Activated naive CD4-positive, alpha-beta T cell treated with anti-CD3 and anti-CD28 coated beads, Interleukin-2, amount 50 U/mL, for 24 hours (primary cell): Measurements from ENCODE around the gene VSIG1.

Source experiments
- H3K27ac Mint-ChIP-seq: one replicate; pipeline ENCODE4 v1.8.0; 2021; ENCODE audit warnings: mild to moderate bottlenecking, mixed read lengths
- H3K27me3 Mint-ChIP-seq: one replicate; pipeline ENCODE4 v1.8.0; 2021; ENCODE audit warnings: mixed read lengths
- H3K36me3 Mint-ChIP-seq: one replicate; pipeline ENCODE4 v1.8.0; 2021; ENCODE audit warnings: mixed read lengths
- H3K4me1 Mint-ChIP-seq: one replicate; pipeline ENCODE4 v1.8.0; 2021; ENCODE audit warnings: mixed read lengths
- H3K4me3 Mint-ChIP-seq: one replicate; pipeline ENCODE4 v1.8.0; 2021; ENCODE audit warnings: mild to moderate bottlenecking, mixed read lengths
- H3K9me3 Mint-ChIP-seq: one replicate; pipeline ENCODE4 v1.8.0; 2021; ENCODE audit warnings: mixed read lengths

The VSIG1 gene

GRCh38 chrX:108044554-108045256 is at the start of gene VSIG1:
Gene VSIG1, plus strand, starts transcription at chrX:108045065. Its CDS starts 66 bp downstream, at chrX:108045131.
- Mint-ChIP-seq H3K4me1 (peaks cover 35% of the 10 kb centered on the region), H3K27me3 (no peaks in the 10 kb centered on the region), H3K36me3 (peaks cover 9% of the 10 kb centered on the region), H3K4me3 (no peak within 1 kb of the TSS), H3K9me3 (no peaks in the 10 kb centered on the region), H3K27ac (no peak within 1 kb of the TSS)

GRCh38 chrX:107996124-107996523 is 48.7 kb upstream of the VSIG1 start:
- peaks cover 1% of the 10 kb centered on the region for H3K27me3 Mint-ChIP-seq
- H3K36me3 Mint-ChIP-seq = peaks cover 2% of the 10 kb centered on the region
- no peaks in the 10 kb centered on the region for H3K9me3 Mint-ChIP-seq
- no peak overlapping the region for H3K27ac Mint-ChIP-seq
- no peak overlapping the region for H3K4me3 Mint-ChIP-seq
- H3K4me1 Mint-ChIP-seq = peaks cover 2% of the 10 kb centered on the region

GRCh38 chrX:108000751-108001150 is 44.1 kb upstream of the VSIG1 start:
- no peak overlapping the region for H3K27ac Mint-ChIP-seq
- no peak overlapping the region for H3K4me3 Mint-ChIP-seq
- H3K36me3 Mint-ChIP-seq = peaks cover 1% of the 10 kb centered on the region
- peaks cover 9% of the 10 kb centered on the region for H3K4me1 Mint-ChIP-seq
- H3K9me3 Mint-ChIP-seq = no peaks in the 10 kb centered on the region
- H3K27me3 Mint-ChIP-seq = no peaks in the 10 kb centered on the region

- H3K4me1 Mint-ChIP-seq = peaks cover 9% of the 10 kb centered on the region
- no peak overlapping the region for H3K27ac Mint-ChIP-seq
- no peaks in the 10 kb centered on the region for H3K9me3 Mint-ChIP-seq
- H3K36me3 Mint-ChIP-seq = peaks cover 1% of the 10 kb centered on the region
- no peaks in the 10 kb centered on the region for H3K27me3 Mint-ChIP-seq
- H3K4me3 Mint-ChIP-seq = no peak overlapping the region
These were observed 43.5 kb upstream of the VSIG1 start for GRCh38 chrX:108001218-108001814.

GRCh38 chrX:108018656-108019381 is 26.0 kb upstream of the VSIG1 start:
- H3K27me3 Mint-ChIP-seq = no peaks in the 10 kb centered on the region
- H3K9me3 Mint-ChIP-seq = no peaks in the 10 kb centered on the region
- H3K4me3 Mint-ChIP-seq = peak overlapping the region; percentile 84
- peaks cover 70% of the 10 kb centered on the region for H3K4me1 Mint-ChIP-seq
- H3K27ac Mint-ChIP-seq = peak overlapping the region; percentile 76
- H3K36me3 Mint-ChIP-seq = peaks cover 5% of the 10 kb centered on the region

- no peaks in the 10 kb centered on the region for H3K27me3 Mint-ChIP-seq
- peaks cover 3% of the 10 kb centered on the region for H3K36me3 Mint-ChIP-seq
- H3K9me3 Mint-ChIP-seq = no peaks in the 10 kb centered on the region
- peak overlapping the region; percentile 84 for H3K4me3 Mint-ChIP-seq
- peaks cover 76% of the 10 kb centered on the region for H3K4me1 Mint-ChIP-seq
- no peak overlapping the region for H3K27ac Mint-ChIP-seq
These were observed 25.4 kb upstream of the VSIG1 start for GRCh38 chrX:108019382-108019875.

- peak overlapping the region; percentile 92 for H3K27ac Mint-ChIP-seq
- H3K9me3 Mint-ChIP-seq = no peaks in the 10 kb centered on the region
- H3K4me1 Mint-ChIP-seq = peaks cover 84% of the 10 kb centered on the region
- H3K27me3 Mint-ChIP-seq = no peaks in the 10 kb centered on the region
- H3K36me3 Mint-ChIP-seq = peaks cover 3% of the 10 kb centered on the region
- H3K4me3 Mint-ChIP-seq = peak overlapping the region; percentile 84
These were observed 24.2 kb upstream of the VSIG1 start for GRCh38 chrX:108020631-108021030.

- Mint-ChIP-seq H3K27ac (peak overlapping the region; percentile 65), H3K4me3 (peak overlapping the region; percentile 37), H3K27me3 (no peaks in the 10 kb centered on the region), H3K4me1 (peaks cover 86% of the 10 kb centered on the region), H3K9me3 (no peaks in the 10 kb centered on the region), H3K36me3 (peaks cover 2% of the 10 kb centered on the region)
These were observed 22.3 kb upstream of the VSIG1 start for GRCh38 chrX:108022491-108023089.

- H3K36me3 Mint-ChIP-seq = peaks cover 2% of the 10 kb centered on the region
- peaks cover 85% of the 10 kb centered on the region for H3K4me1 Mint-ChIP-seq
- no peaks in the 10 kb centered on the region for H3K27me3 Mint-ChIP-seq
- no peak overlapping the region for H3K27ac Mint-ChIP-seq
- H3K4me3 Mint-ChIP-seq = no peak overlapping the region
- no peaks in the 10 kb centered on the region for H3K9me3 Mint-ChIP-seq
These were observed 19.5 kb upstream of the VSIG1 start for GRCh38 chrX:108025376-108025775.

GRCh38 chrX:108025954-108026600 is 18.8 kb upstream of the VSIG1 start:
- peaks cover 2% of the 10 kb centered on the region for H3K36me3 Mint-ChIP-seq
- peaks cover 86% of the 10 kb centered on the region for H3K4me1 Mint-ChIP-seq
- no peaks in the 10 kb centered on the region for H3K9me3 Mint-ChIP-seq
- H3K27ac Mint-ChIP-seq = no peak overlapping the region
- H3K4me3 Mint-ChIP-seq = peak overlapping the region; percentile 5
- H3K27me3 Mint-ChIP-seq = no peaks in the 10 kb centered on the region

GRCh38 chrX:108028854-108029253 is 16.0 kb upstream of the VSIG1 start:
- Mint-ChIP-seq H3K36me3 (peaks cover 2% of the 10 kb centered on the region), H3K27me3 (no peaks in the 10 kb centered on the region), H3K4me3 (peak overlapping the region; percentile 5), H3K9me3 (no peaks in the 10 kb centered on the region), H3K4me1 (peaks cover 80% of the 10 kb centered on the region), H3K27ac (no peak overlapping the region)

GRCh38 chrX:108029928-108030711 is 14.7 kb upstream of the VSIG1 start:
- Mint-ChIP-seq H3K4me1 (peaks cover 71% of the 10 kb centered on the region), H3K4me3 (peak overlapping the region; percentile 36)

GRCh38 chrX:108032944-108033343 is 11.9 kb upstream of the VSIG1 start:
- Mint-ChIP-seq H3K4me1 (peaks cover 73% of the 10 kb centered on the region), H3K27ac (no peak overlapping the region), H3K4me3 (no peak overlapping the region), H3K27me3 (no peaks in the 10 kb centered on the region), H3K36me3 (peaks cover 2% of the 10 kb centered on the region), H3K9me3 (no peaks in the 10 kb centered on the region)

More at GRCh38 chrX:108029928-108030711, 14.7 kb upstream of the VSIG1 start:
- no peaks in the 10 kb centered on the region for H3K36me3 Mint-ChIP-seq
- H3K27me3 Mint-ChIP-seq = no peaks in the 10 kb centered on the region
- no peak overlapping the region for H3K27ac Mint-ChIP-seq
- H3K9me3 Mint-ChIP-seq = no peaks in the 10 kb centered on the region

- Mint-ChIP-seq H3K4me3 (no peak overlapping the region), H3K9me3 (no peaks in the 10 kb centered on the region), H3K27me3 (no peaks in the 10 kb centered on the region), H3K4me1 (peaks cover 72% of the 10 kb centered on the region), H3K36me3 (peaks cover 5% of the 10 kb centered on the region), H3K27ac (no peak overlapping the region)
These were observed 11.0 kb upstream of the VSIG1 start for GRCh38 chrX:108033890-108034289.
